Measurements from ENCODE around the gene AHDC1. TPM values are rescaled to one million over a fixed set of nuclear protein-coding genes. Genes with fewer than 3 reads are reported as not detected.

AHDC1 gene
- total RNA-seq, 2 donors from 2014 or later = 13.5 to 14.2 TPM

DNA sequence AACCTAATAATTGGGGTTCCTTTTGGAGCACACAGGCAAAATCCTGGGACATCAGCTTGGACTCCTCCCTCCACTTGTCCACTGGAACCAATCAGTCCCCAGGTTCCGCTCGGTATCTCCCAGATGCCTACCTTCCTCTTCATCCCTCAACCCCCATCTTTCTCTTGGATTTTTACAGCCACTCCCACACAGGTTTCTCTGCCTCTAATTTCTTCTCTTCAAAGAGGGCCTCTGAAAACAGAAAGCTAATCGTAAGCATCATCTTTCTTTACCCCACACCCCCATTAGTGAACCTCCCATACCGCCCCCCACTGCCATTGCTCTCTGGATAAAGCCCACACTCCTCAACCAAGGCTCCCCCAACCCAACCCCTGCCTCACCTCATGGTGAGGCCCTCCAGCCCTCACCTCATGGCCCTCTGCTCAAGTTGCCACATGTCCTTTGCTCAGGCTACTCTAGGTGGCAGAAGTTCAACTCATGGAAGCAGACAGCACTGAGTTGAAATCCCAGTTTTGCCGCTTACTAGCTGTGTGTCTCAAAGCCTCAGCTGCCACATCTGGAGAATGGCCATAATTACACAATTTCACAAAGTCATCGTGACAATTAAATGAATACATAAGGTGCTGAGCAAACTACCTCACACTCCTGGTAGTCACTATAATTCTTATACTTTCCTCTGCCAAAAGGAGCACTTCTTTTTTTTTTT lies 95.8 kb downstream of the AHDC1 start:
- ATAC-seq = no peak
- DNase-seq = no peak
- TF ChIP-seq, protein P1, sequence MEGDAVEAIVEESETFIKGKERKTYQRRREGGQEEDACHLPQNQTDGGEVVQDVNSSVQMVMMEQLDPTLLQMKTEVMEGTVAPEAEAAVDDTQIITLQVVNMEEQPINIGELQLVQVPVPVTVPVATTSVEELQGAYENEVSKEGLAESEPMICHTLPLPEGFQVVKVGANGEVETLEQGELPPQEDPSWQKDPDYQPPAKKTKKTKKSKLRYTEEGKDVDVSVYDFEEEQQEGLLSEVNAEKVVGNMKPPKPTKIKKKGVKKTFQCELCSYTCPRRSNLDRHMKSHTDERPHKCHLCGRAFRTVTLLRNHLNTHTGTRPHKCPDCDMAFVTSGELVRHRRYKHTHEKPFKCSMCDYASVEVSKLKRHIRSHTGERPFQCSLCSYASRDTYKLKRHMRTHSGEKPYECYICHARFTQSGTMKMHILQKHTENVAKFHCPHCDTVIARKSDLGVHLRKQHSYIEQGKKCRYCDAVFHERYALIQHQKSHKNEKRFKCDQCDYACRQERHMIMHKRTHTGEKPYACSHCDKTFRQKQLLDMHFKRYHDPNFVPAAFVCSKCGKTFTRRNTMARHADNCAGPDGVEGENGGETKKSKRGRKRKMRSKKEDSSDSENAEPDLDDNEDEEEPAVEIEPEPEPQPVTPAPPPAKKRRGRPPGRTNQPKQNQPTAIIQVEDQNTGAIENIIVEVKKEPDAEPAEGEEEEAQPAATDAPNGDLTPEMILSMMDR (IDR thresholded peaks at IDR 0.05) = no peak
- TF ChIP-seq POLR2A (IDR thresholded peaks at IDR 0.05) = no peak
- H3K27me3 ChIP-seq = no peaks in the 10 kb centered on the region
- intact Hi-C loops (cut with DNase I) = no loop called here
- peaks cover 11% of the 10 kb centered on the region for H3K4me1 ChIP-seq
- H3K36me3 ChIP-seq (replicated peaks in 1 of 2; ENCODE audit: insufficient read depth in 1 of 2, low read depth in 2 of 2) = no peaks in the 10 kb centered on the region
- WGBS, 2 donors = 80 to 91% methylated on average over 6 of the region's 6 CpGs
- H3K9me3 ChIP-seq = no peaks in the 10 kb centered on the region
- H3K27ac ChIP-seq = no peak overlapping the region
- H3K4me3 ChIP-seq = no peak overlapping the region

- ATAC-seq (no peak), DNase-seq (no peak)
- H3K4me3 ChIP-seq = no peak overlapping the region
- intact Hi-C loops (cut with DNase I) = no loop called here
- 94 to 96% methylated on average over 6 of the region's 6 CpGs for WGBS, 2 donors
- H3K36me3 ChIP-seq (replicated peaks in 1 of 2; ENCODE audit: insufficient read depth in 1 of 2, low read depth in 2 of 2) = no peaks in the 10 kb centered on the region
- H3K9me3 ChIP-seq = no peaks in the 10 kb centered on the region
- H3K27me3 ChIP-seq = no peaks in the 10 kb centered on the region
- no peak overlapping the region for H3K27ac ChIP-seq
- no peak for TF ChIP-seq POLR2A (IDR thresholded peaks at IDR 0.05)
- TF ChIP-seq, protein P1 (IDR thresholded peaks at IDR 0.05) = no peak
- peaks cover 11% of the 10 kb centered on the region for H3K4me1 ChIP-seq
Measured at GRCh38 chr1:27506703-27507102, 97.2 kb downstream of the AHDC1 start.

GRCh38 chr1:27505420-27505680 lies 98.6 kb downstream of the AHDC1 start:
- Histone ChIP-seq H3K36me3 (replicated peaks in 1 of 2; ENCODE audit: insufficient read depth in 1 of 2, low read depth in 2 of 2) (no peaks in the 10 kb centered on the region), H3K27ac (peak overlapping the region in 3 of 4 donors; percentile 62 to 76 (median 69)), H3K4me1 (peaks cover 11% of the 10 kb centered on the region), H3K9me3 (no peaks in the 10 kb centered on the region), H3K27me3 (no peaks in the 10 kb centered on the region), H3K4me3 (no peak overlapping the region)
- no peak for ATAC-seq
- no peak for DNase-seq
- intact Hi-C loops (cut with DNase I) = no loop called here
- TF ChIP-seq POLR2A (IDR thresholded peaks at IDR 0.05) = no peak
- TF ChIP-seq, protein P1 (IDR thresholded peaks at IDR 0.05) = no peak
- WGBS, 2 donors = 55 to 85% methylated on average over 5 of the region's 5 CpGs

GRCh38 chr1:27504588-27505419 lies 99.1 kb downstream of the AHDC1 start:
- no peaks in the 10 kb centered on the region for H3K36me3 ChIP-seq (replicated peaks in 1 of 2; ENCODE audit: insufficient read depth in 1 of 2, low read depth in 2 of 2)
- ATAC-seq = peak; percentile 74
- peak overlapping the region; percentile 47 to 76 (median 66) for H3K27ac ChIP-seq
- H3K27me3 ChIP-seq = no peaks in the 10 kb centered on the region
- H3K9me3 ChIP-seq = no peaks in the 10 kb centered on the region
- 33 to 34% methylated on average over 4 to 12 of the region's 13 CpGs for WGBS, 2 donors
- peaks cover 11% of the 10 kb centered on the region for H3K4me1 ChIP-seq
- intact Hi-C loops (cut with DNase I) = no loop called here
- peak; percentile 31 to 59 (median 58) for DNase-seq
- TF ChIP-seq POLR2A (IDR thresholded peaks at IDR 0.05) = no peak
- TF ChIP-seq, protein P1 (IDR thresholded peaks at IDR 0.05) = no peak
- no peak overlapping the region for H3K4me3 ChIP-seq
